KOPT-K1 (cell line): Measurements from ENCODE around the gene TCOF1.
"Not testable (repeated sequence)": the region's sequence is repeated elsewhere in the genome, so short reads cannot be mapped to it uniquely, and the experiment has no call there.

Source experiments
- H3K27ac ChIP-seq: fragments of 200-600 bp; sonication (generic); 2 replicates; pipeline ENCODE4 v1.5.1; 2016; ENCODE audit warnings: antibody characterized with exemption, mild to moderate bottlenecking, low read depth, low read length; ENCODE audit not compliant: poor library complexity, severe bottlenecking
- H3K36me3 ChIP-seq: fragments of 200-600 bp; sonication (generic); 2 replicates; pipeline ENCODE4 v1.5.1; 2017; ENCODE audit warnings: antibody characterized with exemption, mild to moderate bottlenecking, low read length, moderate library complexity; ENCODE audit not compliant: insufficient read depth
- H3K9me3 ChIP-seq: fragments of 200-600 bp; sonication (generic); 2 replicates; pipeline ENCODE4 v1.5.1; 2017; ENCODE audit warnings: antibody characterized with exemption, low read length, mild to moderate bottlenecking; ENCODE audit not compliant: insufficient read depth, poor library complexity, severe bottlenecking

TCOF1 gene

DNA sequence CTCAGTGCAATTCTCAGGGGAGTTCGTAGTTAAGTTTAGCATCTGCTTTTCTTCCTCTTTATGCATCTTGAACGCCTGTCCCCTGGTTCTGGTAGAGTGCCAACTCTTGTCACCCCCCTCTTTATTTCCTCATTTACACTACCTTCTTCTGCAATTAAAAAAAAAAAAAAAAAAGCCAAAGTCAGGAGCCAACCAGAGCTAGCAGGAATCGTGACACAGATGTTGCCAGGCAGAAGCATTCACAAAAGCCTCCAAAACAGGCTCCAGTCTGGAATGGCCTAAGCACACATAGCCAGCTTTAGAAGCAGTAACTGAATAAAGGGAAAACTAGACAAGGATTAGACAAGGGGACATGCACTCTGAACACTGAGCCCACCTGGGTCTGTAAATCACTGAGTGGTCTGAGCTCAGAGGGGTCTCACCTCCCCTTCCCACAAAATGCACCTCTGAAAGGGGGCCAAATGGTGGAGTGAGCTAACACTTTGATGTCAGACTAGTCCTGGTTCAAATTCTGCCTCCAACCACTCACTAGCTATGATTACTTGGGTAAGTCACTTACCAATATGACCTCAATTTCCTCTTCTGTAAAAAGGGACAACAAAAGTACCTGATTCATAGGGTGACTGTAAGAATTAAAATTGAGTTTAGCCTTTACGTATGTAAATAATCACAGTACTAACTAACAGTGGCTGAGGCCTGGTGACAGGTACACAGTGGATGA lies 53.2 kb downstream of the TCOF1 start:
- Histone ChIP-seq H3K27ac (no peak overlapping the region), H3K9me3 (no peaks in the 10 kb centered on the region), H3K36me3 (no peaks in the 10 kb centered on the region)

- H3K27ac ChIP-seq = no peak overlapping the region
- H3K9me3 ChIP-seq = no peaks in the 10 kb centered on the region
- no peaks in the 10 kb centered on the region for H3K36me3 ChIP-seq
Observed at GRCh38 chr5:150411245-150411979, 53.9 kb downstream of the TCOF1 start.

GRCh38 chr5:150412319-150413175 lies 55.0 kb downstream of the TCOF1 start, which contains the start of gene CD74:
Gene CD74 (minus strand): TSS chr5:150412910. CDS start chr5:150412749, 161 bp downstream.
- H3K9me3 ChIP-seq = no peaks in the 10 kb centered on the region
- H3K36me3 ChIP-seq = no peaks in the 10 kb centered on the region
- H3K27ac ChIP-seq = no peak within 1 kb of the TSS

DNA sequence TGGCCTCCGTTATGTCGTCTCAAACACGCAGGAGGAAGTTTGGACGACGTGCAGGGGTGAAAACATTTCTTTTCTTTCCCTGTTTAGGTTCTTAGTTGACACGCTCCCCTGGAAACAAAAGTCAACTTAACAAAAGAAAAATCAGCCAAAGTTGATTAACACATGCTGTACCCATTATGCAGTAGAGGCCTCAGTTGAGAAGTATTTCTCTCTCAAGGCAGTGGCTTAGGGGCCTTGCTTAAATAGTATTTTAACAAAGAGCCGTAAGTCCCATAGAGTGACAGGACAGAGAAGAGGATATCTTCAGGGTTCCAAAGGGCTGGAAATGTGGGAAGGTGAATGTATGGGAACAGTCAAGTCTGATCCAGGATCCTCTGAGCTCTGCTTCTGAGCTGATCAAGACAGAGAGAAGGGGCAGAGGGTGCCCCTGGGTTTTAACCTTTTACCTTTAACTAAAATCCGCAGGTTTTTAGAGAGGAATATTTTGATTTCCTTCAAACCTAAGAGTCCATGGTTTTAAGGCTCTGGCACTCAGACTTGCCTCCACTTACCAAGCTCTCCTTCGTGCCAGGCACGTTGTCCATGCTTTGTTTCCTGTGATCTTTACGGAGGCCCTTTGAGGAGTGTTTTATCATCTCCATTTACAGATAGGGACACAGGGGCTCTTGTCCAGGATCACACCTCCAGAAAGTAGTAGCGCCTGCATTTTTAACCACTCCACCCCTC lies 55.8 kb downstream of the TCOF1 start:
- H3K27ac ChIP-seq = no peak overlapping the region
- no peaks in the 10 kb centered on the region for H3K36me3 ChIP-seq
- H3K9me3 ChIP-seq = no peaks in the 10 kb centered on the region

GRCh38 chr5:150413902-150414790 lies 56.6 kb downstream of the TCOF1 start:
- H3K9me3 ChIP-seq, H3K27ac ChIP-seq, H3K36me3 ChIP-seq: not testable (repeated sequence)

- no peak overlapping the region for H3K27ac ChIP-seq
- no peaks in the 10 kb centered on the region for H3K36me3 ChIP-seq
- H3K9me3 ChIP-seq = no peaks in the 10 kb centered on the region
Observed at GRCh38 chr5:150419630-150420270, 62.3 kb downstream of the TCOF1 start.

GRCh38 chr5:150422075-150422474 lies 64.6 kb downstream of the TCOF1 start:
- no peak overlapping the region for H3K27ac ChIP-seq
- no peaks in the 10 kb centered on the region for H3K36me3 ChIP-seq
- H3K9me3 ChIP-seq = no peaks in the 10 kb centered on the region

- no peaks in the 10 kb centered on the region for H3K9me3 ChIP-seq
- H3K27ac ChIP-seq = no peak overlapping the region
- H3K36me3 ChIP-seq = no peaks in the 10 kb centered on the region
Observed at GRCh38 chr5:150422758-150423157, 65.3 kb downstream of the TCOF1 start.

- not testable (repeated sequence) for H3K36me3 ChIP-seq, H3K9me3 ChIP-seq, H3K27ac ChIP-seq
Observed at GRCh38 chr5:150426165-150426564, 68.7 kb downstream of the TCOF1 start.

DNA sequence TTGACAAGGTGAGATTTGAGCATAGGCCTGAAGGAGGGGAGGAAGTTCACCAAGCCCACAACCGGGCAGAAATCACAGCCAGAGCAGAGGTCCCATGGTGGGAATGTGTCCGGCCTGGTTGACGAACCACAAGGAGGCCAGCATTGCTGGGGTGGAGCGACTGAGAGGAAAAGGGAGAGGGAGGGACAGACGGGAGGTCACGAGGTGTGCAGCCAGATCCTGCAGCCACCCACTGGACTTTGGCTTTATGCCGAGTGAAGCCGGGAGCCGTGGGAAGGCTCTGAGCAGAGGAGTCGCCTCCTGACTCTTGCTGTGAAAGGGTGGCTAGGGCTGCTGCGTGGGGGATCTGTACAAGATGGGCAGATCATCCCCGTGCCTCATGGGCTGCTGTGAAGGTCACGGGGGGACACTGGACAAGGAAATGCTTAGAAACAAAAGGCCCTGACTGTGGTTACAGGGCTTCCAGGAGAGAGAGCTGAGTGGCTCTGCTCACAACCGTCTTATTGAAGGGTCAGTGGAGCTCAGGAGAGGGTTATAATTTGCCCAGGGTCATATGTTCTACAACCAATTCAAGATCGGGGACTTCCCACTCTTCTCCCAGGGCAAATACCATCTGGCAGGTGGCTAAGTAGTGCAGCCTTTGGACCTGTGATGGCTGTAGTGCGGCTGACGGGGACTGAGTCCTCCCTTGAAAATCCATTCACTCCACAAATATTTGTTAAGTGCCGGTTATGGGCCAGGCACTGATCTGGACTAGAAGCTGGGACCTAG lies 70.8 kb downstream of the TCOF1 start:
- H3K36me3 ChIP-seq = no peaks in the 10 kb centered on the region
- no peaks in the 10 kb centered on the region for H3K9me3 ChIP-seq
- H3K27ac ChIP-seq = no peak overlapping the region

GRCh38 chr5:150428978-150429377 lies 71.5 kb downstream of the TCOF1 start:
- H3K36me3 ChIP-seq = no peaks in the 10 kb centered on the region
- no peaks in the 10 kb centered on the region for H3K9me3 ChIP-seq
- H3K27ac ChIP-seq = no peak overlapping the region

DNA sequence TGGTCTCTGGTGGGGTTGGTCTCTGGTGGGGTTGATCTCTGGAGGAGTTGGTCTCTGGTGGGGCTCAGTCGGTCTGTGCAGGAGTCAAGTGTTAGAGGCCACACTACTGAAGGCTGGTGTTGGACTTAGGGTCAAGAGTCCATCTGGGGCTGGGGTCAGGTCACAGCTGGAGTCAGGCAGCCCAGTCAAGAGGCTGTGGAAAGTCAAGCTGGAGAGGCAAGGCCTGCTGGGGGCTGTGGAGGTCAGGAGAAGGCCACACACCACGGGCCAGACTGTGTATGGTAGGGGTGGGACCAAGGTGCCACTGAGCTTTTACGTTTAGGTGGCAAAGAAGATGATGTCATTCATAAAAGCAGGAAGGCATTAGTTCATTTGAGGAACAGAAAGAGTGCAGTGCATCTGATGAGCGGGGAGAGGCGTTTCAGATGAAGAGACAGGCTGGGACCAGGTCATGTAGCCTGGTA lies 71.9 kb downstream of the TCOF1 start:
- Histone ChIP-seq H3K27ac (no peak overlapping the region), H3K9me3 (no peaks in the 10 kb centered on the region), H3K36me3 (no peaks in the 10 kb centered on the region)

DNA sequence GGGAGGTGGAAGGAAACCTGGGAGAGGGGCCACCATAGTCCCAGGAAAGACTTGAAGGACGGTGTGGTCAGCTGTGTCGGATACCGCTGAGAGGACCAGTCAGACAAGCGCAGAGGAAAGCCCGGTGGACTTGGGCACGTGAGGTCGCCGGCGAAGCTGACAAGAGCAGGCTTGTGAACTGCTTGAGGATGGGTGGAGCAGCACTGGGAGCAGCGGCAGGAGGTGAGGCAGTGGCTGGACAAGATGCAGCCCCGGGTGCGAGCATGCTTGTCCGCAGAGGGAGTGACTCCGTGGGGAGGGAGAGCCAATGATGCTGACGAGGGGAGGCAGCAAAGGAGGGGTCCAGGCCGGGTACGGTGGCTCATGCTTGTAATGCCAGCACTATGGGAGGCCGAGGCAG lies 73.6 kb downstream of the TCOF1 start:
- Histone ChIP-seq H3K27ac (no peak overlapping the region), H3K9me3 (no peaks in the 10 kb centered on the region), H3K36me3 (no peaks in the 10 kb centered on the region)
